GM18861 (cell line): ENCODE results near the gene KLKB1.

Experiments used
- ATAC-seq: cut with Tn5 transposase; IDR thresholded peaks from one replicate; pipeline ENCODE4 v1.9.1; 2021; ENCODE audit not compliant: unreplicated experiment

Gene KLKB1

GRCh38 chr4:186307497-186307896 is 80.2 kb downstream of the KLKB1 start:
- no peak for ATAC-seq

GRCh38 chr4:186307916-186308315 is 80.6 kb downstream of the KLKB1 start:
- ATAC-seq, result no peak
